Stimulated activated naive CD8-positive, alpha-beta T cell treated with anti-CD3 and anti-CD28 coated beads, Interleukin-15, Interleukin-2, amounts not matched to agents 100 ng/mL and 50 ng/mL, for 24 hours (primary cell): ENCODE results near the gene COX10.
A peak's percentile ranks its signal among the peaks of the same experiment; 100 is the strongest.

Source experiments
- H3K27ac Mint-ChIP-seq: one replicate; pipeline ENCODE4 v1.8.0; 2021; ENCODE audit warnings: mild to moderate bottlenecking, mixed read lengths
- H3K27me3 Mint-ChIP-seq: one replicate; pipeline ENCODE4 v1.8.0; 2021; ENCODE audit warnings: mixed read lengths
- H3K36me3 Mint-ChIP-seq: one replicate; pipeline ENCODE4 v1.8.0; 2021; ENCODE audit warnings: low read depth, mixed read lengths
- H3K4me1 Mint-ChIP-seq: one replicate; pipeline ENCODE4 v1.8.0; 2021; ENCODE audit warnings: low read depth, mixed read lengths
- H3K4me3 Mint-ChIP-seq: one replicate; pipeline ENCODE4 v1.8.0; 2021; ENCODE audit warnings: mild to moderate bottlenecking, mixed read lengths
- H3K9me3 Mint-ChIP-seq: one replicate; pipeline ENCODE4 v1.8.0; 2021; ENCODE audit warnings: mixed read lengths

COX10 gene

DNA sequence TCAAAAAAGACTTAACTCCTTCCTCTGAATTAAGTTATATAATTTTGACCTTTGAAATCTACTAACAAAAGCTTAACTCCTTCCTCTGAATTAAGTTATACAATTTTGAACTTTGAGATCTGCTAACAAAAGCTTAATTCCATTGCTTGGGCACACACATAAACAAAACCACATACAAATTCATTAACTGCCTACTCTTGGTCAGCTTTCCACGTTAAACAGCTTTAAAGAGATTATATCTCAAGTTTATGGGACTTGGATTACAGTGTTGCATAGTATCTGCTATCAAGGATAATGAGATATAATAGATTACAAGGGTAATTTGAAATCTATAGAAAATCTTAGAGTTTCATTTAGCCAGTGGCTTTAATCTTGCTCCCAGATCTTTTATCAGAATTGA lies 23.5 kb downstream of the COX10 start:
- H3K9me3 Mint-ChIP-seq = no peaks in the 10 kb centered on the region
- peaks cover 25% of the 10 kb centered on the region for H3K36me3 Mint-ChIP-seq
- peaks cover 52% of the 10 kb centered on the region for H3K4me1 Mint-ChIP-seq
- H3K27ac Mint-ChIP-seq = no peak overlapping the region
- H3K27me3 Mint-ChIP-seq = no peaks in the 10 kb centered on the region
- no peak overlapping the region for H3K4me3 Mint-ChIP-seq

DNA sequence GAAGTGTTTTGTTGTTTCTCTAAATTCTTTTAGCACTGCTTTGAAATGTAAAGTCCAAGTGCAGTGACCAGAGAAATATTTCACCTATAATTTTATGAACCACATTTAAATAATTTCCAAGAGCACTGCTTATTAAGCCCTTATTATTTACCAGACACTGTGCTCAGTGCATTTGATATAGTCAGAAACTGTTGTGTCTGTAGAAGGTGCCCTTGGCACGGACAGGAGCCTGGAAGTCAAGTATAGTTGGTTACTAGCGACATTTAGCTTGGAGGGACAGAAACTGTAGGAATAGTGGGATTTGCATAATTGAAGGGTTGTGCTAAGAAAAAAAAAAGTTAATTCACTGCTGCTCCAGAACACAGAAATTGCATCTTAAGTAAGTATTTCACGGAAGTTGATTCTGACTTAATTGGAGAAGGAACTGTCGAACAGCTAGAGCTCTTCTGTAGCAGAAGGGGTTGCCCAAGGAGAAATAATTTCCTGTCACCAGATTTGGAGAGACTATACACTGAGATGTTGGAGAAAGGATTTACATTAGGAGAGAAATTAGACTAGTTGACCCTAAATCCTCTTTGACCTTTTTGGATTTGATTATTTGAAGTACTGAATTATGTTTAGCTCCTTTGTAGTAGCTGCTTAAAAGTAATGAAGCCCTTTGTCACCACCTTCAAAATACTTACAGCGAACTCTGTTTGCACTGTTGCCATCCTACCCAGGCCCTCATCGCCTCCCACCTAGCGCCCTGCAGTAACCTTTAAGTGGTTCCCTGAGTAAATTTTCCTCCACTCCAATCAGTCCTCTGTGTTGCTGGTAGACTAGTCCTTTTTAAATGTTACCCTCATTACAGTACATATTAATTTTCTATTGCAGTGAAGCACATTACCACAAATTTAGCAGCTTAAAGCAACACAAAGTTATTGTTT lies 25.6 kb downstream of the COX10 start:
- Mint-ChIP-seq H3K4me1 (peaks cover 31% of the 10 kb centered on the region), H3K27ac (no peak overlapping the region), H3K36me3 (peaks cover 5% of the 10 kb centered on the region), H3K27me3 (no peaks in the 10 kb centered on the region), H3K9me3 (no peaks in the 10 kb centered on the region), H3K4me3 (no peak overlapping the region)

- Mint-ChIP-seq H3K27ac (no peak overlapping the region), H3K36me3 (peaks cover 3% of the 10 kb centered on the region), H3K9me3 (no peaks in the 10 kb centered on the region), H3K4me1 (peaks cover 30% of the 10 kb centered on the region), H3K4me3 (no peak overlapping the region), H3K27me3 (no peaks in the 10 kb centered on the region)
These were observed 26.3 kb downstream of the COX10 start for GRCh38 chr17:14095631-14096030.

- Mint-ChIP-seq H3K27ac (no peak overlapping the region), H3K9me3 (no peaks in the 10 kb centered on the region), H3K4me1 (peaks cover 7% of the 10 kb centered on the region), H3K4me3 (no peak overlapping the region), H3K36me3 (peaks cover 14% of the 10 kb centered on the region), H3K27me3 (no peaks in the 10 kb centered on the region)
These were observed 28.9 kb downstream of the COX10 start for GRCh38 chr17:14098246-14098645.

DNA sequence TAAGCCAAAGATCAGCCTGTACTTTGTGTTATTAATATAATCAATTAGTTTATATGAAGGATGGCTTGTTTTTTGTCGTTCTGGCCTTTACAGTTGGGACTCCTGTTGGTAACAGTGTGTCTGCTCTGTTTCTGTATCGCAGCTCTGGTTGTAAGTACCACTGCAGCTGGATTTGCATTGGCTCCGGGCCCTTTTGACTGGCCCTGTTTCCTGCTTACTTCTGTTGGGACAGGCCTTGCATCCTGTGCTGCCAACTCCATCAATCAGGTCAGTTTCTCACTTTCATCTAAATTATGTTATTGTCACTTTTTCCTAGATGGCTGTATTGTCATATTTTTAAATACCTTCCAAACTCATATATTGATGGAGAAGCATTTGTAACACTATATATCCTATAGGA lies 32.7 kb downstream of the COX10 start:
- H3K4me1 Mint-ChIP-seq = peaks cover 1% of the 10 kb centered on the region
- no peak overlapping the region for H3K4me3 Mint-ChIP-seq
- H3K9me3 Mint-ChIP-seq = no peaks in the 10 kb centered on the region
- no peak overlapping the region for H3K27ac Mint-ChIP-seq
- peaks cover 29% of the 10 kb centered on the region for H3K36me3 Mint-ChIP-seq
- H3K27me3 Mint-ChIP-seq = no peaks in the 10 kb centered on the region

GRCh38 chr17:14103836-14104235 lies 34.5 kb downstream of the COX10 start:
- no peaks in the 10 kb centered on the region for H3K27me3 Mint-ChIP-seq

GRCh38 chr17:14104734-14105133 lies 35.4 kb downstream of the COX10 start:
- Mint-ChIP-seq H3K9me3 (no peaks in the 10 kb centered on the region), H3K36me3 (peaks cover 47% of the 10 kb centered on the region), H3K27me3 (no peaks in the 10 kb centered on the region), H3K4me1 (peaks cover 20% of the 10 kb centered on the region), H3K4me3 (no peak overlapping the region), H3K27ac (no peak overlapping the region)

More at GRCh38 chr17:14103836-14104235, 34.5 kb downstream of the COX10 start:
- Mint-ChIP-seq H3K9me3 (no peaks in the 10 kb centered on the region), H3K4me1 (peaks cover 20% of the 10 kb centered on the region), H3K4me3 (no peak overlapping the region), H3K36me3 (peaks cover 42% of the 10 kb centered on the region), H3K27ac (no peak overlapping the region)

DNA sequence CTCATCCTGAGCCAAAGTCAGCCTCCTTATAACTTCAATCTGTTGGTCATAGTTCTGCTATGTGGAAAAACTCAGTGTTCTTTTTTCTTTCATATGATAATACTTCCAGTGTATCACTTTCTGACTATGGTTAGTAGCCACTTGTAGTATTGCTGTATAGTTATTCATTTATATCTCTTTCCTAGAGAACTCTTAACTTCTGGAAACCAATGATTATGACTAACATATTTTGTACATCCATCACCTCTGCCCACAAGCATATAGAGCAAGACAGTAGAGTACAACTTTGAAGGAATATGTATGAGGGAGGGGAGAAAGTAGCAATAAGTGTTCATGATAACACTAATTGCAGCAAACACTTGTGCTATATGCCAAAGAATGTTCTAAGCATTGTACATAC lies 38.6 kb downstream of the COX10 start:
- peaks cover 34% of the 10 kb centered on the region for H3K4me1 Mint-ChIP-seq
- H3K4me3 Mint-ChIP-seq = no peak overlapping the region
- peaks cover 47% of the 10 kb centered on the region for H3K36me3 Mint-ChIP-seq
- no peaks in the 10 kb centered on the region for H3K9me3 Mint-ChIP-seq
- no peak overlapping the region for H3K27ac Mint-ChIP-seq
- H3K27me3 Mint-ChIP-seq = no peaks in the 10 kb centered on the region

GRCh38 chr17:14112407-14112806 lies 43.1 kb downstream of the COX10 start:
- H3K27me3 Mint-ChIP-seq = no peaks in the 10 kb centered on the region
- no peak overlapping the region for H3K27ac Mint-ChIP-seq
- peaks cover 57% of the 10 kb centered on the region for H3K4me1 Mint-ChIP-seq
- H3K4me3 Mint-ChIP-seq = no peak overlapping the region
- peaks cover 57% of the 10 kb centered on the region for H3K36me3 Mint-ChIP-seq
- H3K9me3 Mint-ChIP-seq = peaks cover 10% of the 10 kb centered on the region

- Mint-ChIP-seq H3K36me3 (peaks cover 53% of the 10 kb centered on the region), H3K4me3 (no peak overlapping the region), H3K27me3 (no peaks in the 10 kb centered on the region), H3K4me1 (peaks cover 57% of the 10 kb centered on the region), H3K9me3 (peaks cover 10% of the 10 kb centered on the region), H3K27ac (no peak overlapping the region)
These were observed 43.8 kb downstream of the COX10 start for GRCh38 chr17:14113137-14113536.

- Mint-ChIP-seq H3K36me3 (peaks cover 64% of the 10 kb centered on the region), H3K4me1 (peaks cover 71% of the 10 kb centered on the region), H3K27ac (no peak overlapping the region), H3K27me3 (no peaks in the 10 kb centered on the region), H3K9me3 (peaks cover 15% of the 10 kb centered on the region), H3K4me3 (no peak overlapping the region)
These were observed 47.1 kb downstream of the COX10 start for GRCh38 chr17:14116263-14117024.

DNA sequence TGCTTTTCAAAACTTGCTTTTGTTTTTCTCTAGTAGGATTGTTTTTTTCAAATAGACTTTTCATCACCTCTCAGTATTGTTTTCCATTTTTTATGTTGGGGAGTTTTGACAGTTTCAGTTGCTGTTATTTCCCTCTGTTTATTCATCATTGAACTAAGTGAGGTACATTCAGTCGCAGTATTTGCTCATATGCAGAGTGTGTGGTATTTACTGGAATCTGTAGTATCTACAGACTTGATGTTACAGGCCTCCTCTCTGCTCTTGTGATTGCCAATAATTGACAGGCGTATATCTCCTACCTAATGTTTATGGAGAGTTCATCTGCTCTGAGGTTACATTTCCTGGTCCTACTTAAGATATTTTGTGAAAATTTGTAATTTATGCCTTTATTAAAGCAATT lies 49.6 kb downstream of the COX10 start:
- peaks cover 20% of the 10 kb centered on the region for H3K9me3 Mint-ChIP-seq
- H3K4me3 Mint-ChIP-seq = peak overlapping the region; percentile 27
- peaks cover 53% of the 10 kb centered on the region for H3K36me3 Mint-ChIP-seq
- no peaks in the 10 kb centered on the region for H3K27me3 Mint-ChIP-seq
- peaks cover 90% of the 10 kb centered on the region for H3K4me1 Mint-ChIP-seq
- H3K27ac Mint-ChIP-seq = peak overlapping the region; percentile 46

DNA sequence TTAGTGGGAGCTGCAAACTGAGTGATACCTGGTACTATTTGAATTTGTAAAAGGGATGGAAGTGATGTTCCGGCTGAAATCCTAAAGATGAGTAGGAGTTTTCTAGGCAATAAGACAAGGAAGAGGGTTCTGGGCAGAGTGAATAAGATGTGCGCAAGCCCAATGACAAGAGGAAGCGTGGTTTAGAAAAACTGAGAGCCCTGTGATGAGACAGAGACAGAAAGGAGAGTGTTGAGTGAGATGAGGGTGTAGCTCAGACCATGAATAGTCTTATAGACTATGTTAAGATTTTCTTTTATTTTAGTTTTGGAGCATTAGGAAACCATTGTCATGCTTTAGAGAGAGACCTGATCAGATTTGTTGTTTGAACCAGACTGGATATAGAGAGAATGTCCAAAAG lies 50.2 kb downstream of the COX10 start:
- peak overlapping the region; percentile 31 for H3K27ac Mint-ChIP-seq
- no peaks in the 10 kb centered on the region for H3K27me3 Mint-ChIP-seq
- H3K4me3 Mint-ChIP-seq = no peak overlapping the region

DNA sequence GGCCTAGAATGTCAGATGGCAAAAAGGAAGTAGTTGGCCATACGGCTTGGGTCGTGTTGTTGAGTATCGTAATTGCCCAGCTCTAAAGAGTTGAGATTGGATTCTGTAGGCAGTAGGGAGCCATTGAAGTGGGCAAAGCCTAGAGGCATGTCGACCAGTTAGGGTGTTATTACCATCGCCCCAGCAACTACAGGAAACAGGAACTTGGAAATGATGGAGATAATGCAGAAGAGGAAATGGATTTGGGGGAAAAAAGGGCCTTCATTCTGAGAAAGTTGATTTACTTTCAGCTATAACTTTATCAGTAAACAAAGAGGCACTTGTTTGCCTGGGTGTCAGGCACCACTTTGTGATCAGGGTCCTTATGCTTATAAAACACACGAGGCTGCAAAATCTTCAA lies 52.6 kb downstream of the COX10 start:
- no peak overlapping the region for H3K4me3 Mint-ChIP-seq
- peaks cover 34% of the 10 kb centered on the region for H3K36me3 Mint-ChIP-seq
- H3K4me1 Mint-ChIP-seq = peaks cover 84% of the 10 kb centered on the region
- peak overlapping the region; percentile 24 for H3K27ac Mint-ChIP-seq
- H3K9me3 Mint-ChIP-seq = peaks cover 10% of the 10 kb centered on the region
- H3K27me3 Mint-ChIP-seq = no peaks in the 10 kb centered on the region

More for the DNA sequence above, 50.2 kb downstream of the COX10 start:
- peaks cover 96% of the 10 kb centered on the region for H3K4me1 Mint-ChIP-seq
- peaks cover 20% of the 10 kb centered on the region for H3K9me3 Mint-ChIP-seq
- H3K36me3 Mint-ChIP-seq = peaks cover 50% of the 10 kb centered on the region

- no peak overlapping the region for H3K27ac Mint-ChIP-seq
- H3K4me3 Mint-ChIP-seq = no peak overlapping the region
- H3K36me3 Mint-ChIP-seq = peaks cover 29% of the 10 kb centered on the region
- peaks cover 66% of the 10 kb centered on the region for H3K4me1 Mint-ChIP-seq
- H3K9me3 Mint-ChIP-seq = peaks cover 10% of the 10 kb centered on the region
- H3K27me3 Mint-ChIP-seq = no peaks in the 10 kb centered on the region
These were observed 54.4 kb downstream of the COX10 start for GRCh38 chr17:14123619-14124278.
